Fibroblast of the conjunctiva (primary cell): ENCODE measurements around the gene BTBD10.
A peak's percentile ranks its signal among the peaks of the same experiment; 100 is the strongest.

Experiments used
- DNase-seq: peaks from one replicate; pipeline ENCODE4 v3.0.0-alpha.2; 2010; ENCODE audit warnings: low read depth

Gene BTBD10

DNA sequence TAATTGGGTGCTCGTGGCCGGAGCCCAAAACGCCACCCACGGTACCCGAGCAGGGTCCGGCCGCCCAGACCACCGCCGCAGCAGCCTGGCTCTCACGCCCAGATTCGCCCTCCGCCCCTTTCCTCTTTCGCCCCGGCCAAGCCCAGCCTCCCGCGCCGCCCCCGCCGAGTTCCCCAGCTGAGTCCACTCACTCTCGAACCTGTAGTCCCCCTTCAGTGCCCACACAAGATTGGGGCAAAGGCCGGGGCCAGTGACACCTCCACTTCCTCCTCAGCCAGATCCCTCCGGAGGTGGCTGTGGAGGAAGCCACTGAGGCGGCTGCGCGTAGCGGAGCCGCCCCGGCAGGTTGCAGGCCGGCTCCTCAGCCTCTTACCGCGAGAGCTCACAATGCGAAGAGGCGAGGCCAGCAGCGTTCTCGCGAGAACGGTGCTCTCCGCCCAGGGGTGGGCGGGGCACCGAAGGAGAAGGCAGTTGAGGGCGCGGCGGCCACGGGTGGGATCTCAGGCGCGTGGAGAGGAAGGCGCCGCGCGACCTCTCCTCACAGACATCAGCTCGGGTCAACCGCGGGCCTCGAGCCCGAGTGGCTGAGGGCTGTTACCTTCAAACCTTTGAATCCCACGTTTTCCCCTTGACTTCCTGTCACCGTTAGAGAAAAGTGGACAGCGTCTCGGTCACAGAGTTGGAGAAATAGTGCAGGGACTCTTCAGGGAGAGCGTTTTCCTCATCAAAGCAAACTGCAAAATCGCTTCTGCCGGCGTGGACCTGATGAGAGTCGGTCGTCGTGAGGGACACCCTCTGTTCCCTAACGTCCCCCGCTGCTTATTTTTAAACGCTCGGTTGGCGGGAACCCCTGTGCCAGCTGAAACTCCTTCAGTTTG lies at the start of gene BTBD10:
TSS of gene BTBD10 (minus strand) at position 322 of the 878 bp plus-strand sequence. CDS start 18,098 bp downstream, outside the sequence.
- DNase-seq: peak; percentile 87

DNA sequence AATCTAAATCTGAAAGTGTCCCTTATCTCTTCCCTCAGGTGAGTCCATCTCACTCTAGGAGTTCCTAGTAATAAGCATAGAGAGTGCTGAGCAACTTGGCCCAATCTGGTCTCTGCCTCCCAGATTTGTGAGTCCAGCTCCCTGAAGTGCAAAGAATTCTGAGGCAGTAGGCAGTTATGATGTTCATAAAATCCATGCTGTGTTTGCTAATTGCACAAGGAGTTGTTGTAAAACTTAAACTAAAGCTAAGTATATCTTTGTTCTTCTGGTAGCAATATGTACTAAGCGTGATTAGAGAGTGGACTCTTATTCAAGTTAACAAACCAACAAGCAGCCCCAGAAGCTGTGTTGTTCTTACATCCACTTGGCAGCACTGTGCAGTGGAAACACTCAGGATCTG lies 40.4 kb upstream of the BTBD10 start:
- DNase-seq: no peak

DNA sequence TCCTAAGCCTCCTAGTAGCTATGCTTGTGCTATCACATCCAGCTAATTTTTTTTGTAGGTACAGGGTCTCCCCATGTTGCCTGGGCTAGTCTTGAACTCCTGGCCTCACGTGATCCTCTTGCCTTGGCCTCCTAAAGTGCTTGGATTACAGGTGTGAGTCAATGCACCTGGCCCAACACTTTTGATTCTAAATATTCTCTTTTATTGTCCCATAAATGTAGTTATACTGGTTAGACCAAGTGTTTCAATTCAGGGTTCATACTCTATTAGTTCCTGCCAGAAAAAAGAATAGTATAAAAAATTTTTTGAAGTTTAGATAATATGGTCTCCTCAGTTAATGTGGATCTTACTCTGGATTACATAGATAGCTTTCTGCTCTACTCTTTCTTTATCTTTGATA lies 39.5 kb upstream of the BTBD10 start:
- DNase-seq: no peak

DNA sequence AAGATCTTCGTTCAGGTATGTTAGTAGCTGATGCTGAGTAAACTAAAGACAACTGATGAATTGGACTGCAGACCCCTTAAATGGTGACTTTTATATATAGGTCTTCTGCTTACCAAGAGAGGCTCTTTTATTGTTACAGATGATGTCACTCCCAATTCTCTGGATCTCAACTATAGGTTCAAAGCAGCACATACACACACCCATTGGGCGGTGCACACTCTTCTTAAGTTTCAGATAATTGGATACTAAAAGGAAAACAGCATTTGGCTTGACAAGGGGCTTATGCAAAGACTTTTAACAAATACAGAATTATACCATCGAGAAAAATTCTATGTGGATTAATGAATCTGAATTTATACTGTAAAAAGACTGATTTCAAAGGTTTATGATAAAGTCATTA lies 32.9 kb upstream of the BTBD10 start, which contains the start of gene PTH:
TSS of gene PTH (minus strand) at position 69 of the 400 bp plus-strand sequence. CDS start 3,142 bp downstream, outside the sequence.
- DNase-seq: no peak

DNA sequence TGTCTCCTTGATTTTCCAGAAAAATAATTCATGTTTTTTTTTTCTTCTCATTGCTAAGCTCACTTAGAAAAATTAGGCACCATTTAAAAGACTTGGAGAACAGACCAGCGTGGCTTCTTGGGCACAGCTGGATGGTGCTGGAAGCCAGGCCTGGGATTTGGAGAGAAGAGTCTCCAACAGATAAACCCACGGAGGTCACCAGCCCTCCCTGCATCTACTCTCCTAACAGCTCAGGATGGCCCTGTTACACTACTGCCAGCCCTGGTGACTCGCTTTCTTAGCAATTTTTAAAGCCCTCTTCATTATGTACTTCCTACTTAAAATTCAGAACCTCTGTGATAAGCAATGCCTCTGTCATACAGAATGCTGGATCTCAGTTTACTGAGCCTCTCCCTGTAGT lies 31.0 kb upstream of the BTBD10 start:
- DNase-seq: no peak

DNA sequence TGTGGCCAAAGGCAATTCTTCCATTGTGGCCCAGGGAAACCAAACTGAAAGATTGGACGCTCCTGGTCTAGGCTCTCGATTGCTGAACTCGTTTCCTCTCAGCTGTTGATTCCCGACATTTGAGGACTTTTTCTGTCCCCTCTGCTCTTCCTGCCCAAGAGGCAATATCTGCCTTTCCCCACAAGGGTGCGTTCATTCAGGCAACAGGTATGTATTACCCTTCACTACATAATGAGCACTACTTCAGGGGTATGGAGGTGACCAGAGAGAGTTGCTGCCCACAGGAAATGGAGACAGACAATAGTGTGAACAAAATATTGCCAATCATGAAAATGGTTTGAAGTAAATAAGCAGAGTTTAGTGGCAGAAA lies 24.6 kb upstream of the BTBD10 start:
- no peak for DNase-seq

DNA sequence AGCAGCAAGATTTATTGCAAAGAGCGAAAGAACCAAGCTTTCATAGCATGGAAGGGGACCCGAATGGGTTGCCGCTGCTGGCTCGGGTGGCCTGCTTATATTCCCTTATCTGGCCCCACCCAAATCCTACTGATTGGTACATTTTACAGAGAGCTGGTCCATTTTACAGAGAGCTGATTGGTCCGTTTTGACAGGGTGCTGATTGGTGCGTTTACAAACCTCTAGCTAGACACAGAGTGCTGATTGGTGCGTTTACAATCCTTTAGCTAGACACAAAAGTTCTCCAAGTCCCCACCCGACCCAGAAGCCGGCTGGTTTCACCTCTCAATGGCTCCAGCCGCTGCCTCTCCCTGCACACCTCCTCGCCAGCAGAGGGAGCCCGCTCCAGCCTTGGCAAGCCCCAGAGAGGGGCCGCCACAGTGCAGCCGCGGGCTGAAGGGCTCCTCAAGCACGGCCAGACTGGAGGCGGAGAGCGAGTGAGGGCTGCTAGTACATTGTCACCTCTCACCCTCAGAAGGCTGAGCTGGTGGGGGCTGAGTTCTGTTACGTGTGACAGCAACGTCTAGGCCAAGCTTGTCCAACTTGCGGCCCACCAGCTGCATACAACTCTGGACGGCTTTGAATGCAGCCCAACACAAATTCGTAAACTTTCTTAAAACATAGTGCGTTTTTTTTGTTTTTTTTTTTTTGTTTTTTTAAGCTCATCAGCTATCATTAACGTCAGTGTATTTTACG lies 24.1 kb upstream of the BTBD10 start:
- no peak for DNase-seq

DNA sequence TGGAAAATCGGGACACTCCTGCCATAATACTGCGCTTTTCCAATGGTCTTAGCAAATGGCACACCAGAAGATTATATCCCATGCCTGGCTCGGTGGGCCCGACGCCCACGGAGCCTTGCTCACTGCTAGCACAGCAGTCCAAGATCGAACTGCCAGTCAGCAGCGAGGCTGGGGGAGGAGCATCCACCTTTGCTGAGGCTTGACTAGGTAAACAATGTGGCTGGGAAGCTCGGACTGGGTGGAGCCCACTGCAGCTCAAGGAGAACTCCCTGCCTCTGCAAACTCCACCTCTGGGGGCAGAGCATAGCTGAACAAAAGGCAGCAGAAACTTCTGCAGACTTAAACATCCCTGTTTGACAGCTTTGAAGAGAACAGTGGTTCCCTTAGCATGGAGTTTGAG lies 17.2 kb upstream of the BTBD10 start:
- no peak for DNase-seq

DNA sequence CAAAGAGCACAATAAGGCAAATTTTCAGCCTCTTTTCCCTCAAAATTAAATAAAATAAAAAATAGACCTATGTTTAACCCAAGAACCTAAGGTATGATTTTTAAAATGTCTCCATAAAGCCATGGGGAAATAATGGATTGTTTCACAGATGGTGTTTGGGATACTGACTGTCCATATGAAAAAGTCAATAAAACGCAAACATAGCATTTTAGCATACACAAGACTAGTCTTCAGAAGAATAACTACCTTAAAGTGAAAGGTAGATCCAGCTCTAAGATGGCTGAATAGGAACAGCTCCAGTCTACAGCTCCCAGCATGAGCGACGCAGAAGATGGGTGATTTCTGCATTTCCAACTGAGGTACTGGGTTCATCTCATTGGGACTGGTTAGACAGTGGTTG lies 16.7 kb upstream of the BTBD10 start:
- DNase-seq: no peak

DNA sequence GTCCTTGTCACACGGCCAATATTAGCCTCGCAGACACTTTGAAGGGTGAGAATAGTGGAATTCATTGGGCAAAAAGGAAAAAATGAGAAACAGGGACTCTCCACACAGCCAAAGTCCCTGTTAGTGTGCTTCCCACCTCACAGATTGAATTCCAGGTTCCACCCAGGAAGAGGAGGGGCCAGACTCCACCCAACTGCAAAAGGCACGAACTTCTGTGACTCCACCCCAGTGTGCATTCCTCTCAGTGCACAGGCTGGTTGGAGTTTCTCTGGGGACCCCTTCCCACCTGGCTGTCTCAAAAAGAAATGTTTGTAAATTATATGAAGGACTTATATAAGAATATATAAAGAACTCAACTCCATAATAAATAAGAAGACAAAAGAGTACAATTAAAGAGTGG lies 12.1 kb upstream of the BTBD10 start:
- no peak for DNase-seq

DNA sequence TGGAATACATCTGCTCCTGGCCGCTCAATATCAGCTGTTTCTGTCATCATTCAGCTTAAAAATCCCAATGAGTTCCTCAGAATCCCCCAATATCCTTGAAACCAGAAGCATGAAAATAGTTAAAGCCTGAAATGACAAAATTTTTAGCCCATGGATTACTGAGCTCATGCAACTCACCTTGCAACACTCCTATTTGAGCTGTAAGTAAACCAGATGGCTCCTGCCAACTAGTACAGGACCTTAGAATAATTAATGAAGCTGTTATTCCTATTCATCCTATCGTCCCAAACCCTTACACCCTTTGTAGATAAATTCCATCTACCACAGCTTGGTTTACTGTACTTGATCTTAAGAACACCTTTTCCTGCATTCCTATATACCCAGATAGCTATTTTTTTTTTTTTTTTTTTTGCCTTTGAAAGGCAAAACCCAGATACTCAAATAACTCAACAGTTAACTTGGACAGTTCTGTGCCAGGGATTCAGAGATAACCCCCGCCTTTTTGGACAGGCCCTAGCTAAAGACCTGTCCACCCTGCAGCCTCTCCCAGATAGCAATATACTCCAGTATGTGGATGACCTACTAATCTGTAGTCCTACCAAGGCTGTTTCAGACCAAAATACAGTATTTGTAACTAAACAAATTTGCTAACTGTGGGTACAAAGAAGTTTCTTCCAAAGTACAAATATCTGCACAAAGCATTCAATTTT lies 10.1 kb upstream of the BTBD10 start:
- no peak for DNase-seq

DNA sequence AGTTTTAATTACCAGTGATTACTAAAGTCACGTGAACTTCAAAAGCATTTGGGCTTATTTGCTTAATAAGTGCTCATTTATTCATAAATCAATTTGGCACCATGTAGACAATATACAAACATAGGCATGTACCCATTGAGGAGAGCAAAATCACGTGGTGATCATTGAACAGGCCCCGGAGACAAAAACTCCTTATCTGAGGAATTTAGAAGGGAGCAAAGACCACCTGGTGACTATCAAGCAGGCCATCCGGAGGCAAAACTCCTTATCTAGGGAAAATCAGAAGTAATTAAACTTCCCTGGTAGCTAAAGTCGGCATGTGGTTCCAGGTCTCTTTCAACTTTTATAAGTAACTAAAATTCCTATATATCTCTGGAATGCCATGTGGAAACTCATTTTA lies 5.7 kb upstream of the BTBD10 start:
- no peak for DNase-seq

DNA sequence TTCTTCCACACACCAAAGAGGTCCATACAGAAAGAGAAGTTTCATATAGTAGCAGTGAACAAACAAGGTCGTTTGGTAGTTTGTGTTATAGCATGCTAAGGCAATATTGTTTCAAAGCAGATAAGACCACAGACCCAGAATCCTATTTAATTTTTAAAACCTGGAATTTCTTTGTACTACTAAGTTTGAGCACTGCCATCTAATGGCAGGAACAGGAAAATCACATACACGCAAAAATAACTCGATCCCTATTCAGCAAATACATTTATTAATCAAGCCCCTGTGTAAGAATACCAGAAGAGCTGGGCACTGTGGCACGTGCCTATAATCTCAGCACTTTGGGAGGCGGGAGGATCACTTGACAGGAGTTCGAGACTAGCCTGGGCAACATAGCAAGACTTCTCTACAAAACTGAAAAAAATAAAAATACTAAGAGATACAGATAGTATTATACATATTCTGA lies 2.9 kb upstream of the BTBD10 start:
- peak; percentile 33 for DNase-seq

DNA sequence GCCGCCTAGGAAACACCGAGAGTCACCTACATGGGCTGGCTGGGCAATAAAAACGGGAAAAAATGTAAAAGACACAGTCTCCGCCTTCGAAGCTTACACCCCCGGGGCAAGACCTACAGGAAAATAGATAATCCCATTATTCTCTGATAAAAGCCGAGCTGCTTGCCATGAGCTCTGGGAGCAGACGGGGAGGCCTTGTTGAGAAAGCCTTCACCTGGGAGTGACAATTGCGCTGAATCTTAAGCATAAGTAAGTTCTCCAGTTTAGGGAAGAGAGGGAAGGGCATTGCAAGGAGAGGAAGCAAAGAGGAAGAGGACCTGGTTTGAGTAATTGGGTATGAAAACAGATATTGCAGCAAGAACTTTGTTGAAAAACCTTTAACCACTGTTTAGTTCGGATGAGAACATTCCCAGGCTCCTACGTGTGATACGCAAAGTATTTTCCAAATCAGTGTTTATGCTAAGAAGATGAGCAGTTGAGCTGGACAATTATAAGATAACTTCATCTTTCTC lies 813 bp upstream of the BTBD10 start:
- no peak for DNase-seq

DNA sequence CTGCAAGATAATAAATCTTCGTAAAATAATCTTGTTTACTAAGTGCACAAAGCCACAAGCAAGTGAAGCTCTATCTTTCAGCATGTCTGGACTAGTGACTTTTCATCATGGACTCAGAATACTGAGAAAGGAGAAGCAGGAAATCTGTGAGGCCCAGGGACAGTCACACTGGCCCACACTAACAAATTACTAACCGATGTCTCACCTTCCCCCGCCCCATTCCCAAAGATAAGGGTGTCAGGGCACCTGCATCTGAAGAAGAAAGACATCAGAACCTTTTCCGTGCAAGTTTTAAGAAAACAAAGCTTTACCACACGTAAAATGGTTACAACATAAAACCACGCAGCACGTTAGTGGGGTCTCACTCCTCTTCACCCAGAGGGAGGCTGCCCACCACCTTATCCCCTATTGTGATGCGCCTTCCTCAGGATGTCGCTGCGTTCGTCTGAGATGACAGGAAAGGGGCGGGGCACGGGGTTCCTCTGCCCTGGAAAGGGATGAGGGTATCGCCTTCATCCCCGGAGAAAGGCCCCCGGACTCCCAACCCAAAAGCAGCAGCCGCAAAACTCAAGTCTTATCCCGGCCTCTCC lies 616 bp downstream of the BTBD10 start:
- DNase-seq: no peak

DNA sequence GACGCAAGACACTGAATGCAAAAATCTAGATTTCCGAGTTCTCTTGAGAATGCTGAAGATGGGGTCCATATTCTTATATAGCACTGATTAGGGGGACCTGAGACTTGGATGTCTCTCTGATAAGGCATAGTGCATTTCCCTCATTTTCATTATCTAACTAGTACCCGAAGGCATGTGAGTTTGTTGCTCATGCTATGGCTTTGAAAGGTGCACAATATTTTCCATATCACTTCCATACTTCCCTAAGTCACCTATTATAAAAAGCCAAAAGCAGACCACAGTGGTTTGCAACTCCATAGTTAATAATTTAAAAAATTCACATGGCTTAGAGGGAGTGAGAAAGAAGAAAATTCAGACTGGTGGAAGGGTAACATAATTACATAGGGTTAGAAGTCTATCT lies 1.7 kb downstream of the BTBD10 start:
- DNase-seq: no peak

DNA sequence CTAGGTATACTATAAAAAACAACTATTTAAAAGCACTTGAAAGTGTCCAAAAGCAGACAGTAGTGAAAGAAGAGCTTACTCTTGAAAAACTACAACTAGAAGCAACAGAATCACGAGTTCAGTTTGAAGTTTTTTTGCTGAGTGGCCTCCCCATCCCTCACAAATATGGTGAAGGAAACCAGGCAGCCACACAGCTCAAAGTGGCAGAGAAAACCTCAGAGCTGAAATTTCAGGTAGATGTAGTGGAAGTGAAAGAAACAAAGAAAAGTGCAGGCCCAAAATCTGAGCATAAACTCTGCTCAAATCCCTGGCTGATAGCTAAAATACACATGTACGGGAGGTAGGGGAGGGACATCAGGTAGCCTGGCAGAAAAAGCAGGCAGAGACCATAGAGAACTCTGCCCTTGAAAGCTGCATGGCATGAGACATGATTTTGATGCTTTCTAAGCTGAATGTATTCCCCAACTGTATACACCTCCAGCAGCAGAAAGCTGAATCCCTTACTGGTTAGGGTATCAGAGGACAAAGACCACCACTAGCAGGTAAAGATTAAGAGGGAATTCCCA lies 12.1 kb downstream of the BTBD10 start:
- no peak for DNase-seq

DNA sequence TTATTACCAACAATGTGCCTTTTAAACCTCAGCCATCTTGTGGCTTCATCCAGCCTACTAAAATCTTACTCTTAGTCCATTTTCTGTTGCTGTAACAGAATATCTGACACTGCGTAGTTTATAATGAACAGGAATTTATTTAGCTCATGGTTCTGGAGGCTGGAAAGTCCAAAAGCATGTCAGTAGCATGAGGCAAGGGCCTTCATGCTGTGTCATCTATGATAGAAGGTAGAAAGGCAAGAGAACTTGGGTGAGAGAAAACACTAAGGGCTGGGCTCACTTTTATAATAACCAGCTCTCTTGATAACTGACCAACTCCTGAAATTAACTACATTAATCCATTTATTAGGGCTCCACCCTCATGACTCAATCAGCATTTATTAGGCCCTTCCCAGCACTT lies 13.5 kb downstream of the BTBD10 start:
- no peak for DNase-seq

DNA sequence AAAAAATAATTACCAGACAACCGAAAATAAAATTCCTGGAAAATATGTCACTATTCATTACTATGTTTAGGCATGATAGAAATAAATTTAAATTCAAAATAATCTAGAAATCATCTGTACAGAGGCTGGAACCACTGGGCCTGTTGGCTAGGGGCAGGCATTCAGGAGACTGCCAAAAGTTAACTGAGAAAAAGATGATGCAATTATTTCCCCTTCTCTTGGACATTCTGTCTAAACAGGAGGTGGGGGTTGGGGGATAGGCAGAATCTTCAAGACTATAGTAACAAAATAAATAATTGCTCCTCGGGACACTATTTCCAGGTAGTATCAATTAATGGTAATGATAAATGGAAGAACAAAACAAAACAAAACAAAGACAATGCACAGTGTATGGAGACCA lies 14.1 kb downstream of the BTBD10 start:
- peak; percentile 83 for DNase-seq

DNA sequence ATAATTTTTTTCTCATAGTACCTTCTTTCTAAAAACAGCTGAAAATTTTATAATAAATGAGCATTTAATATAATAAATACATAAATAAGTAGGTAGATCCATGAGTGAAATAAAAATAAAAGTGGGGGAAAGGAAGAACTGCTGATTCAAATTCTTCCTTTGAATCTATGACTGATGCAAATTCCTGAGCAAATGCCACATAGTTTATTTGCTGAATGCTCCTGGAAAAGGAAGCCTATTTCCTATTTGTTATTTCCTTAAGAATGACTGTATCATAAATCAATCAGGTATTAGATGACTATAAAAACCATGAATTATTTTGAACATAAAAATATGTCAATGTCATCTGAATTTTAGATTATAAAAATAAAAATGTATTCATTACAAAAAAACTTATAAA lies 16.6 kb downstream of the BTBD10 start:
- DNase-seq: no peak

DNA sequence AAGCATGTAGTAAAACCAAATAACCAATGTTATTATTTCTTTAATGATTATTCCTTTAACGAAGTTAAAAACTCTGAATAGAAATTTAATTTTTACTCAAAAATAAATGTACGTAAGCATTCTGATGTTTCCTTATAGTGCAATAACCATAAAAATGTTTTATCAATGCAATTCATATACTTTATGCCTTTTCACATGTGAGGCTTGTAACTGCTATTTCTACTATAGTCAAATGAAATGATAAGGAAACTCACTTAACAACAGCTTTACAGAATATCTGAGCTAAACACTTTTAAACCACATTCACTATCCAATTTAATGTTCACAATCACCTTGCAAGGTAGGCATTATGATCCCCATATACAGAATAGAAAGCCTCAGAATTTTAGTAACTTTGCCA lies 17.4 kb downstream of the BTBD10 start:
- no peak for DNase-seq
